ENCODE results near the gene RFX3. TPM values are rescaled to one million over a fixed set of nuclear protein-coding genes. Genes with fewer than 3 reads are reported as not detected.

The RFX3 gene
- total RNA-seq, 1 donor from 2014 or later: 1.6 TPM

GRCh38 chr9:3541206-3541605 is 15.4 kb upstream of the RFX3 start:
- no peak for DNase-seq (ENCODE audit: low read depth)
- no peak overlapping the region for H3K4me3 ChIP-seq (ENCODE audit: low read depth, low read length)
- TF ChIP-seq CTCF (conservative IDR thresholded peaks at IDR 0.05; ENCODE audit: low read depth, low read length): no peak

- DNase-seq (ENCODE audit: low read depth): no peak
- no peak for TF ChIP-seq CTCF (conservative IDR thresholded peaks at IDR 0.05; ENCODE audit: low read depth, low read length)
- H3K4me3 ChIP-seq (ENCODE audit: low read depth, low read length): no peak overlapping the region
These were observed 9.0 kb upstream of the RFX3 start for GRCh38 chr9:3534614-3535404.

GRCh38 chr9:3532158-3532557 is 6.4 kb upstream of the RFX3 start:
- DNase-seq (ENCODE audit: low read depth): no peak
- no peak overlapping the region for H3K4me3 ChIP-seq (ENCODE audit: low read depth, low read length)
- no peak for TF ChIP-seq CTCF (conservative IDR thresholded peaks at IDR 0.05; ENCODE audit: low read depth, low read length)

- no peak for DNase-seq (ENCODE audit: low read depth)
- no peak for TF ChIP-seq CTCF (conservative IDR thresholded peaks at IDR 0.05; ENCODE audit: low read depth, low read length)
- H3K4me3 ChIP-seq (ENCODE audit: low read depth, low read length): no peak overlapping the region
These were observed 2.6 kb upstream of the RFX3 start for GRCh38 chr9:3528451-3528850.

GRCh38 chr9:3526997-3527940 is 1.5 kb upstream of the RFX3 start:
- H3K4me3 ChIP-seq (ENCODE audit: low read depth, low read length): peak overlapping the region; percentile 73
- no peak for DNase-seq (ENCODE audit: low read depth)
- no peak for TF ChIP-seq CTCF (conservative IDR thresholded peaks at IDR 0.05; ENCODE audit: low read depth, low read length)

- TF ChIP-seq CTCF (conservative IDR thresholded peaks at IDR 0.05; ENCODE audit: low read depth, low read length): no peak
- H3K4me3 ChIP-seq (ENCODE audit: low read depth, low read length): peak overlapping the region; percentile 73
- no peak for DNase-seq (ENCODE audit: low read depth)
These were observed 580 bp upstream of the RFX3 start for GRCh38 chr9:3526165-3526996.
